Smooth muscle cell (in vitro differentiated cells): ENCODE data around the gene CCDC149. TPM values are rescaled to one million over a fixed set of nuclear protein-coding genes. Genes with fewer than 3 reads are reported as not detected.

Experiments used
- DNase-seq: peaks from one replicate; lab custom pipeline; 2025; ENCODE audit not compliant: unreplicated experiment; lab: John Stamatoyannopoulos, UW
- H2AFZ ChIP-seq: fragments of 200-600 bp; sonication (generic); 2 replicates; pipeline ENCODE4 v1.6.0; 2016; ENCODE audit warnings: antibody characterized with exemption, low read depth, mild to moderate bottlenecking
- H3F3A ChIP-seq: fragments of 200-600 bp; sonication (generic); 2 replicates; pipeline ENCODE4 v1.6.0; 2017; ENCODE audit warnings: antibody characterized with exemption, low read depth
- H3K27ac ChIP-seq: fragments of 200-600 bp; sonication (generic); 2 replicates; pipeline ENCODE4 v1.5.1; 2016; ENCODE audit warnings: low read depth, mild to moderate bottlenecking
- H3K27me3 ChIP-seq: fragments of 200-600 bp; sonication (generic); 2 replicates; pipeline ENCODE4 v1.6.1; 2016; ENCODE audit warnings: low read depth, mild to moderate bottlenecking
- H3K36me3 ChIP-seq: fragments of 200-600 bp; sonication (generic); 2 replicates; pipeline ENCODE4 v1.5.1; 2016; ENCODE audit warnings: low read depth
- H3K4me1 ChIP-seq: fragments of 200-600 bp; sonication (generic); 2 replicates; pipeline ENCODE4 v1.5.1; 2016; ENCODE audit warnings: low read depth
- H3K4me2 ChIP-seq: fragments of 200-600 bp; sonication (generic); 2 replicates; pipeline ENCODE4 v1.6.0; 2016; ENCODE audit warnings: mild to moderate bottlenecking
- H3K4me3 ChIP-seq: fragments of 200-600 bp; sonication (generic); 2 replicates; pipeline ENCODE4 v1.5.1; 2016; ENCODE audit warnings: mild to moderate bottlenecking
- H3K79me2 ChIP-seq: fragments of 200-600 bp; sonication (generic); 2 replicates; pipeline ENCODE4 v1.6.0; 2016; ENCODE audit warnings: low read depth, mild to moderate bottlenecking
- H3K9ac ChIP-seq: fragments of 200-600 bp; sonication (generic); 2 replicates; pipeline ENCODE4 v1.6.0; 2016; ENCODE audit warnings: low read depth
- H3K9me3 ChIP-seq: fragments of 200-600 bp; sonication (generic); replicated peaks from 2 replicates; pipeline ENCODE4 v1.5.1; 2016; ENCODE audit warnings: low read depth
- H4K20me1 ChIP-seq: fragments of 200-600 bp; sonication (generic); 2 replicates; pipeline ENCODE4 v1.6.0; 2016; ENCODE audit warnings: low read depth
- CTCF ChIP-seq: fragments of 200-600 bp; sonication (generic); IDR thresholded peaks from 2 replicates; pipeline ENCODE4 v1.5.1; 2017; ENCODE audit warnings: borderline replicate concordance, mild to moderate bottlenecking, antibody characterized with exemption; ENCODE audit not compliant: insufficient read depth, poor library complexity, severe bottlenecking
- WGBS: methylation state at CpG from one replicate; pipeline ENCODE4 v1.1.7; 2016; ENCODE audit warnings: low lambda C conversion rate; 5-methylcytosine and 5-hydroxymethylcytosine counted together
- polyA plus RNA-seq: library from polyadenylated mRNA; unstranded; fragments of >200 nt; fragmentation: Nextera tagmentation; extraction: Ambion mirVana; gene quantifications from 2 replicates; pipeline ENCODE4 v1.2.1, GENCODE V29; 2016
- total RNA-seq: library from RNA; depleted of rRNA; stranded (reverse); fragments of >200 nt; gene quantifications from 2 replicates; pipeline ENCODE4 v1.2.3, GENCODE V29; 2014

CCDC149 gene
- total and polyA plus RNA-seq, 2 experiments from 2014 or later = 5.5 to 10.7 TPM

GRCh38 chr4:24923550-24923949, 10.7 kb upstream of the CCDC149 start:
- no peaks in the 10 kb centered on the region for H3F3A ChIP-seq
- DNase-seq = no peak
- H3K4me3 ChIP-seq = no peak overlapping the region
- H3K27me3 ChIP-seq = no peaks in the 10 kb centered on the region
- no peaks in the 10 kb centered on the region for H3K4me1 ChIP-seq
- H3K9ac ChIP-seq = no peak overlapping the region
- H3K9me3 ChIP-seq = no peaks in the 10 kb centered on the region
- 78% methylated on average over 1 of the region's 1 CpG for WGBS
- H4K20me1 ChIP-seq = no peaks in the 10 kb centered on the region
- peak overlapping the region; percentile 27 for H3K4me2 ChIP-seq
- peak overlapping the region; percentile 39 for H3K27ac ChIP-seq
- H2AFZ ChIP-seq = no peak overlapping the region
- no peaks in the 10 kb centered on the region for H3K79me2 ChIP-seq
- H3K36me3 ChIP-seq = no peaks in the 10 kb centered on the region
- TF ChIP-seq CTCF = no peak

GRCh38 chr4:24923002-24923401, 10.2 kb upstream of the CCDC149 start:
- no peak overlapping the region for H3K4me3 ChIP-seq
- no peak overlapping the region for H3K9ac ChIP-seq
- 100% methylated on average over 2 of the region's 2 CpGs for WGBS
- no peak overlapping the region for H2AFZ ChIP-seq
- H3F3A ChIP-seq = no peaks in the 10 kb centered on the region
- TF ChIP-seq CTCF = no peak
- H3K9me3 ChIP-seq = no peaks in the 10 kb centered on the region
- no peaks in the 10 kb centered on the region for H3K27me3 ChIP-seq
- H3K79me2 ChIP-seq = no peaks in the 10 kb centered on the region
- no peak for DNase-seq
- H3K36me3 ChIP-seq = no peaks in the 10 kb centered on the region
- no peaks in the 10 kb centered on the region for H4K20me1 ChIP-seq
- H3K4me1 ChIP-seq = no peaks in the 10 kb centered on the region
- H3K27ac ChIP-seq = no peak overlapping the region
- H3K4me2 ChIP-seq = no peak overlapping the region

- no peak for TF ChIP-seq CTCF
- H3K79me2 ChIP-seq = no peaks in the 10 kb centered on the region
- H3K4me1 ChIP-seq = no peaks in the 10 kb centered on the region
- DNase-seq = no peak
- no peak overlapping the region for H3K4me2 ChIP-seq
- H3F3A ChIP-seq = no peaks in the 10 kb centered on the region
- H3K27me3 ChIP-seq = no peaks in the 10 kb centered on the region
- no peaks in the 10 kb centered on the region for H4K20me1 ChIP-seq
- H2AFZ ChIP-seq = no peak overlapping the region
- no peaks in the 10 kb centered on the region for H3K9me3 ChIP-seq
- no peak overlapping the region for H3K9ac ChIP-seq
- H3K4me3 ChIP-seq = no peak overlapping the region
- no peaks in the 10 kb centered on the region for H3K36me3 ChIP-seq
- 50% methylated on average over 4 of the region's 4 CpGs for WGBS
- no peak overlapping the region for H3K27ac ChIP-seq
Measured at GRCh38 chr4:24922416-24922815, 9.6 kb upstream of the CCDC149 start.

GRCh38 chr4:24921491-24921890, 8.6 kb upstream of the CCDC149 start:
- no peak for TF ChIP-seq CTCF
- no peak for DNase-seq
- no peaks in the 10 kb centered on the region for H3K36me3 ChIP-seq
- H3F3A ChIP-seq = no peaks in the 10 kb centered on the region
- H3K79me2 ChIP-seq = no peaks in the 10 kb centered on the region
- H3K9me3 ChIP-seq = no peaks in the 10 kb centered on the region
- no peak overlapping the region for H3K9ac ChIP-seq
- H3K4me1 ChIP-seq = no peaks in the 10 kb centered on the region
- no peaks in the 10 kb centered on the region for H3K27me3 ChIP-seq
- no peak overlapping the region for H3K27ac ChIP-seq
- 93% methylated on average over 6 of the region's 6 CpGs for WGBS
- no peak overlapping the region for H3K4me2 ChIP-seq
- no peak overlapping the region for H3K4me3 ChIP-seq
- no peak overlapping the region for H2AFZ ChIP-seq
- H4K20me1 ChIP-seq = no peaks in the 10 kb centered on the region
